Naive thymus-derived CD4-positive, alpha-beta T cell (primary cell): ENCODE measurements around the gene RFX1. TPM values are rescaled to one million over a fixed set of nuclear protein-coding genes. Genes with fewer than 3 reads are reported as not detected.

Experiments used
- ATAC-seq: fragments of 150-1000 bp; cut with Tn5 transposase; 2 replicates; pipeline ENCODE4 v1.10.0; 2021; ENCODE audit warnings: mild to moderate bottlenecking, moderate library complexity
- CTCF ChIA-PET: fragments of 350-600 bp; sonication (Branson Sonifier 250); formaldehyde crosslinking; loops from one replicate; lab custom pipeline; 2021; ENCODE audit warnings: antibody characterized with exemption; lab: Charles Lee
- POLR2A ChIA-PET: fragments of 350-600 bp; sonication (Branson Sonifier 250); formaldehyde crosslinking; loops from one replicate; lab custom pipeline; 2021; ENCODE audit warnings: antibody characterized with exemption, inconsistent platforms; lab: Charles Lee
- DNase-seq, 9 donors: peaks; one replicate each; pipeline versions ENCODE4 v3.0.0 to v3.0.0-alpha.2; 2020 to 2022; ENCODE audit warnings: mixed read lengths in 1 of 9
- H3K27ac ChIP-seq: one replicate; pipeline ENCODE4 v1.7.0; 2013; ENCODE audit warnings: mild to moderate bottlenecking, low read depth, low read length, moderate library complexity
- H3K27me3 ChIP-seq, 2 donors: one replicate each; pipeline ENCODE4 v1.7.0; 2013; ENCODE audit warnings: low read length in 2 of 2, mild to moderate bottlenecking in 2 of 2, moderate library complexity in 2 of 2; ENCODE audit not compliant: control insufficient read depth in 2 of 2, insufficient read depth in 2 of 2
- H3K36me3 ChIP-seq, 3 experiments: 1 replicate in 2 of 3; 2 replicates in 1 of 3; pipeline ENCODE4 v1.7.0; 2013; ENCODE audit warnings: low read length in 3 of 3, mild to moderate bottlenecking in 3 of 3, moderate library complexity in 1 of 3; ENCODE audit not compliant: insufficient read depth in 3 of 3, control insufficient read depth in 2 of 3
- H3K4me1 ChIP-seq, 2 donors: one replicate each; pipeline ENCODE4 v1.7.0; 2013; ENCODE audit warnings: low read length in 2 of 2, mild to moderate bottlenecking in 2 of 2, moderate library complexity in 1 of 2; ENCODE audit not compliant: control insufficient read depth in 2 of 2, insufficient read depth in 2 of 2
- H3K4me3 ChIP-seq: 2 replicates; pipeline ENCODE4 v1.7.0; 2013; ENCODE audit warnings: mild to moderate bottlenecking, low read length
- H3K9me3 ChIP-seq, 3 experiments: 1 replicate in 2 of 3; 2 replicates in 1 of 3; pipeline ENCODE4 v1.7.0; 2013; ENCODE audit warnings: low read length in 3 of 3; ENCODE audit not compliant: control insufficient read depth in 2 of 3
- H3K27ac Mint-ChIP-seq, 9 donors: one replicate each; pipeline ENCODE4 v1.8.0; 2020 to 2022; ENCODE audit warnings: mixed read lengths in 9 of 9, mild to moderate bottlenecking in 8 of 9, moderate library complexity in 5 of 9, inconsistent platforms in 2 of 9
- H3K27me3 Mint-ChIP-seq, 5 donors: one replicate each; pipeline ENCODE4 v1.8.0; 2021 to 2022; ENCODE audit warnings: mixed read lengths in 5 of 5, mild to moderate bottlenecking in 1 of 5
- H3K36me3 Mint-ChIP-seq, 5 donors: one replicate each; pipeline ENCODE4 v1.8.0; 2020 to 2022; ENCODE audit warnings: mixed read lengths in 5 of 5, mild to moderate bottlenecking in 3 of 5, inconsistent platforms in 1 of 5
- H3K4me1 Mint-ChIP-seq, 7 donors: one replicate each; pipeline ENCODE4 v1.8.0; 2020 to 2022; ENCODE audit warnings: mixed read lengths in 7 of 7, mild to moderate bottlenecking in 3 of 7, inconsistent platforms in 1 of 7
- H3K4me3 Mint-ChIP-seq, 10 donors: one replicate each; pipeline ENCODE4 v1.8.0; 2020 to 2022; ENCODE audit warnings: mild to moderate bottlenecking in 10 of 10, mixed read lengths in 10 of 10, moderate library complexity in 6 of 10, inconsistent platforms in 2 of 10
- H3K9me3 Mint-ChIP-seq, 11 donors: one replicate each; pipeline ENCODE4 v1.8.0; 2020 to 2022; ENCODE audit warnings: mixed read lengths in 11 of 11, mild to moderate bottlenecking in 4 of 11, inconsistent platforms in 1 of 11, moderate library complexity in 1 of 11
- intact Hi-C, 2 donors: fragments of 100-400 bp; cut with micrococcal nuclease; formaldehyde crosslinking; loops; one replicate each; pipeline ENCODE4 v1.15.1; 2023
- polyA plus RNA-seq, 2 donors: library from polyadenylated mRNA; unstranded; fragments of 300-500 nt; fragmentation: Illumina TruSeq; gene quantifications; one replicate each; pipeline ENCODE4 v1.2.3, GENCODE V29; 2021
- total RNA-seq, 6 experiments: library from RNA in 5 of 6; stranded (reverse) in 5 of 6; gene quantifications; 1 replicate in 5 of 6; 2 replicates in 1 of 6; pipeline ENCODE4 v1.2.3 and lab custom pipeline; 2021 to 2026

The RFX1 gene
- total and polyA plus RNA-seq, 7 experiments from 2014 or later: 1.0 to 23.5 (median 17.6) TPM

DNA sequence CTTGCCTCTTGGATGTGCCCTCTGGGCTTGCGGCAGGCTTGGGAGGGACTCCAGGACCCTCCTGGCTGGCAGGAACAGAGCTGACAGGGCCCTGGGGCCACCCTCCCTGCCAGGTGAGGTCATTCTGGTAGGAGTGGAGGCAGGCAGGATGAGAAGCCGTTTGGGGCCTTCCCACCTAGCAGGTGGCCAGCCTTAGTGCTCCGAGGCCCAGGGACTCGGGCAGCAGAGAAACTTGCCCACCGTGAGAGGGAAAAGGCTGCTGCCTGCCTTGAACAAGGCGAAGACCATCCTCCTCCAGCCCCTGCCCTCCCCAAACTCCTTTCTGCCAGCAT is 8.5 kb downstream of the RFX1 start:
- H3K27me3 Mint-ChIP-seq: no peaks in the 10 kb centered on the region

DNA sequence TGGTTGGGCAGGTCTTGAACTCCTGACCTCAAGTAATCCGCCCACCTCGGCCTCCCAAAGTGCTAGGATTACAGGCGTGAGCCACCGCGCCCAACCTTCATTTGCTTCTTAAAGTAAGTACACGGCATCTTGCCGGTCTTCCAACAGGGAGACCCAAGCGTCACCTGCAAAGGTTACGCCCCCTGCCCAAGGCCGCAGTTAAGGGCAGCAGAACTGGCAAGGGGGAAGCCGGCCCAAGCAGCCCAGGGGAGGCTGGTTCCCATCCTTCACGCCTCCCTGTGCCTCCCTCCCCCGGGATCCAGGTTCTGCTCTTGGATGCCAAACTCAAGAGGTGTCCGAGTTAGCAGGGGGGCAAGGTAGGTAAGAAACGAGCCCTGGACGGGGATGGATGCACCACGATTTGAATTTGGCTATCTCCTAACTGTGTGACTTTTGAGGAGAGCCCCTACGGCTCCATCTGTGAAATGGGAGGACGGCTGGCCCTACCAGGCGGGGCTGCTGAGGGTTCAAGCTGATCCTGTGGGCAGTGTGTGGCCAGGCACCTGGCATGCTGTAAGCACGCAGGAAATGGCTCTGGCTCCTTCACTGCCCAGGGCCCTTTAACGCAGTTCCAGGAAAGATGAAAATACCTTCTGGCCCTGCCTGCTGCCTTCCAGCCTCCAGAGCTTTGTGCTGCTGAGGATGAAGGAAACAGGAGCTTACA is 9.0 kb downstream of the RFX1 start:
- ChIA-PET CTCF (interaction anchor here (0.6 kb wide), 1 partner anchor 80 kb away, joined by 4 read pairs; no protein-coding TSS in a partner anchor), POLR2A (interaction anchor here (1.1 to 11.6 kb wide), 3 partner anchors 10 to 34 kb away, joined by 4 to 160 read pairs (median 7); partner anchors contain the start of gene RFX1)
- no peak overlapping the region for H3K4me3 Mint-ChIP-seq
- H3K27ac Mint-ChIP-seq: no peak overlapping the region
- Histone ChIP-seq H3K4me3 (no peak overlapping the region), H3K4me1 (peaks cover 19 to 25% of the 10 kb centered on the region in 2 donors), H3K9me3 (no peaks in the 10 kb centered on the region), H3K36me3 (peaks cover 0 to 16% (median 4%) of the 10 kb centered on the region in 3 experiments), H3K27ac (no peak overlapping the region), H3K27me3 (no peaks in the 10 kb centered on the region)
- no peak for ATAC-seq
- H3K9me3 Mint-ChIP-seq: peaks cover 0 to 4% (median 0%) of the 10 kb centered on the region in 11 donors
- peaks cover 10 to 45% (median 35%) of the 10 kb centered on the region in 7 donors for H3K4me1 Mint-ChIP-seq
- no peak for DNase-seq
- peaks cover 0 to 24% (median 9%) of the 10 kb centered on the region in 5 donors for H3K36me3 Mint-ChIP-seq
- intact Hi-C loops: no loop called here
- no peaks in the 10 kb centered on the region for H3K27me3 Mint-ChIP-seq

More for the DNA sequence above, 8.5 kb downstream of the RFX1 start:
- Mint-ChIP-seq H3K4me1 (peaks cover 15 to 46% (median 36%) of the 10 kb centered on the region in 7 donors), H3K9me3 (peaks cover 0 to 4% (median 0%) of the 10 kb centered on the region in 11 donors), H3K27ac (peak overlapping the region in 4 of 9 donors; percentile 64 to 98 (median 84)), H3K4me3 (no peak overlapping the region), H3K36me3 (peaks cover 0 to 22% (median 5%) of the 10 kb centered on the region in 5 donors)
- Histone ChIP-seq H3K9me3 (no peaks in the 10 kb centered on the region), H3K4me1 (peaks cover 24 to 31% of the 10 kb centered on the region in 2 donors), H3K27me3 (no peaks in the 10 kb centered on the region), H3K4me3 (no peak overlapping the region), H3K27ac (no peak overlapping the region), H3K36me3 (peaks cover 0 to 11% (median 4%) of the 10 kb centered on the region in 3 experiments)
- CTCF ChIA-PET: interaction anchor here (0.6 to 0.8 kb wide), 3 partner anchors 9 to 1034 kb away, joined by 3 to 4 read pairs (median 3); no protein-coding TSS in a partner anchor
- intact Hi-C loops: no loop called here
- no peak for DNase-seq
- ATAC-seq: no peak
- POLR2A ChIA-PET: interaction anchor here (2.1 to 11.6 kb wide), 3 partner anchors 9 to 34 kb away, joined by 7 to 160 read pairs (median 11); partner anchors contain the start of genes IL27RA and RFX1

DNA sequence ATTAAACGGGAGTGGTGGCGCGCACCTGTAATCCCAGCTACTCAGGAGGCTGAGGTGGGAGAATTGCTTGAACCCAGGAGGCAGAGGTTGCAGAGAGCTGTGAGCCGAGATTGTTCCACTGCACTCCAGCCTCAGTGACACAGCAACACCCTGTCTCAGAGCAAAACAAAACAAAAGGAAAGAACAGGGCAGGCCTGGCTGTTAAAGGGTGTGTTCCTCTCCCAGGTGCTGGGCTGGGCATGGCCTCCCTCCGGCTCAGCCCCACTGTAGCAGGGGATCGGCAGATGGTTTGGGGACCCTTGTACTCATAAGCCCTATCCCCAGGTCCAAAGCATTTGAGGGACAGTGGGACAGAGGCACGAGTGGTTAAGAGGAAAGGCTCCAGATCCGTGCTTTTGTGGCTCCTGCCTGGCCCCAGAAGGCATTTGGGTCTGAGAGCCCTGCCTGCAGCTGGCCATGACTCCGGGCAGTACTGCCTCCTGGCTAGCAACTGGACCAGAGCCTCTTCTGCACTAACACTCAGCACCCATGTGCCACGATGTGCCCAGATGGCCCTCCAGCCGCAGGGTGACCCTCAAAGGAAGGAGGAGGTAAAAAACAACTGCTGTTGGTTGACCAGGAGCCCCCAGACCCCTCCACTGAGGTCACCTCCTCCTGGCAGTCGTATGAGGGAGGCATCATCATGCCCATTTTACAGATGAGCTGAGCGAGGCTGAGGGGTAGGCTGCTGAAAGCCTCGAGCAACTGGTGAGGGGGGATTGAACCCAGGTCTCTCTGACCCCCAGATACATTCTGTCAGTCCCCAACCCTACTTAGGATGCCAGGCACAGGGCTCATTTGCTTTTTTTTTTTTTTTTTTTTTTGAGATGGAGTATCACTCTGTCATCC is 10.0 kb downstream of the RFX1 start:
- H3K27ac Mint-ChIP-seq: peak overlapping the region in 2 of 9 donors; percentile 52 to 55
- no peak overlapping the region for H3K4me3 Mint-ChIP-seq
- Histone ChIP-seq H3K36me3 (peaks cover 0 to 25% (median 4%) of the 10 kb centered on the region in 3 experiments), H3K27ac (no peak overlapping the region), H3K4me3 (no peak overlapping the region), H3K4me1 (peaks cover 9 to 16% of the 10 kb centered on the region in 2 donors), H3K9me3 (no peaks in the 10 kb centered on the region), H3K27me3 (no peaks in the 10 kb centered on the region)
- POLR2A ChIA-PET: interaction anchor here (0.7 to 11.6 kb wide), 3 partner anchors 11 to 36 kb away, joined by 3 to 160 read pairs (median 4); partner anchors contain the start of gene IL27RA
- DNase-seq (no peak), ATAC-seq (no peak)
- intact Hi-C loops: no loop called here
- peaks cover 10 to 40% (median 32%) of the 10 kb centered on the region in 7 donors for H3K4me1 Mint-ChIP-seq
- H3K9me3 Mint-ChIP-seq: peaks cover 0 to 4% (median 0%) of the 10 kb centered on the region in 11 donors
- no peaks in the 10 kb centered on the region for H3K27me3 Mint-ChIP-seq
- H3K36me3 Mint-ChIP-seq: peaks cover 0 to 23% (median 12%) of the 10 kb centered on the region in 5 donors
- CTCF ChIA-PET: interaction anchor here (1.1 kb wide), 1 partner anchor 26 kb away, joined by 3 read pairs; no protein-coding TSS in a partner anchor

DNA sequence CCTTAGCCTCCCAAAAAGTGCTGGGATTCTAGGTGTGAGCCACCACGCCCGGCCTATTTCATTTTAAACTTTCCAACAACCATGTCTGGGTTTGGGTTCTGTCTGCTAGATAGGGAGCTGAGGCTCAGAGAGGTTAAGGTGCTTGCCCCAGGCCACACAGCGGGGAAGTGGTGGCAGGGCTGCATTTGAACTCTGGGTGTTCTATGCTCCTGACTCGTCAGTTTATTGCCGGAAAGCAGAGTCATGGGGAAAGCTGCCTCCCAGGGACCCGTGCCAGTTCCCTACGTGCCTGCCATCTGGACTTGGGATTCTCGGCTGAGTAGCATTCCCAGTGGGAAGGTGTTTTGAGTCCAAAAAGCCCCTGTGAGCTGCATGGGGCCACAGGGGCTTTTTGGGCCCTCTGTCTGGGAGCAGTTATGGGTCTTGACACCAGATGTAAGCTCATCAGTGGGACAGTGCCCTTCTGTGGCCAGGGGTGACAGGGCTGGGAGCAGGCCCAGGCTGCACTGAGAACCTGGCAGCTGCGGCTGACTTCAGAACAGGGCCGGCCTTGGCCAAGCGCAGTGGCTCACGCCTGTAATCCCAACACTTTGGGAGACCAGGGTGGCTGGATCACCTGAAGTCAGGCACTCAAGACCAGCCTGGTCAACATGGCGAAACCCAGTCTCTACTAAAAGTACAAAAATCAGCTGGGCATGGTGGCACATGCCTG is 10.9 kb downstream of the RFX1 start:
- Mint-ChIP-seq H3K36me3 (peaks cover 0 to 24% (median 15%) of the 10 kb centered on the region in 5 donors), H3K27ac (peak overlapping the region in 3 of 9 donors; percentile 21 to 70 (median 25)), H3K9me3 (peaks cover 0 to 4% (median 0%) of the 10 kb centered on the region in 11 donors), H3K4me3 (no peak overlapping the region), H3K4me1 (peaks cover 8 to 37% (median 27%) of the 10 kb centered on the region in 7 donors), H3K27me3 (no peaks in the 10 kb centered on the region)
- POLR2A ChIA-PET: interaction anchor here (0.7 to 11.6 kb wide), 3 partner anchors 10 to 37 kb away, joined by 3 to 160 read pairs (median 5); partner anchors contain the start of gene IL27RA
- Histone ChIP-seq H3K9me3 (no peaks in the 10 kb centered on the region), H3K27me3 (no peaks in the 10 kb centered on the region), H3K4me1 (peaks cover 0 to 6% of the 10 kb centered on the region in 2 donors), H3K4me3 (no peak overlapping the region), H3K36me3 (peaks cover 0 to 29% (median 4%) of the 10 kb centered on the region in 3 experiments), H3K27ac (no peak overlapping the region)
- intact Hi-C loops: no loop called here
- CTCF ChIA-PET: interaction anchor here (1.1 kb wide), 1 partner anchor 25 kb away, joined by 3 read pairs; no protein-coding TSS in a partner anchor
- no peak for ATAC-seq
- no peak for DNase-seq

DNA sequence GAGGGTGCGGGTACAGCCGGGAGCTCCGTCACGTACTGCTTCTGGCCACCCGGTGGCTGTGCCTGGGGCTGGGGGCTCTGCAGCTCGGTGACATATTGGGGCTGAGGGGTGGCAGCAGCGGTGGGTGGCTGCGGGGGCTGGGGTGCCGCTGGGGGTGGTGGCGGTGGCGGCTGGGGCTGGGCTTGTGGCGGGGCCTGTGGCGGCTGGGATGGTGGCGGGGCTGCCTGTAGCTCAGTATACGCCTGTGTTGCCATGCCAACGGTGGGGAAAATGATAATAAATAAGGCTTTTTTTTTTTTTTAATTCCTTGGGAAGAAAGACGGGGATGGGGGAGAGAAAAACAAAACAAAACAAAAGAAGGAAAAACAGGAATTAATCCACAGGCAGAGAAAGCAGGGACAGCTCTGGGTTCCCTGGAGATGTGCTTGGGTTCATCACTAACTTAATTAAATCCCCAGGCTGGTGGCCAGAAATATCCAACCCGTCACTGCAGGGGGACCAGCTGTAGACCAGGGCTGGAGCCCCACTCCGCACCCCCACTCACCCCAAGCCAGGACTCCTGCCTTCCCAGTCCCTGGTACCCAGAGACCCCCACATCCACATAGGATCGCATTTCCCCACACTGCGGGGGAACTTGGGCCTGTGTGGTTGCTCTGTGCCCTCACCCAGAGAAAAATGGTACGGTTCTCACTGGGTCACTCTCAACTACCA is 12.4 kb downstream of the RFX1 start:
- DNase-seq: no peak
- Histone ChIP-seq H3K27ac (no peak overlapping the region), H3K36me3 (peaks cover 0 to 29% (median 4%) of the 10 kb centered on the region in 3 experiments), H3K27me3 (no peaks in the 10 kb centered on the region), H3K4me1 (peaks cover 4 to 6% of the 10 kb centered on the region in 2 donors), H3K4me3 (no peak overlapping the region), H3K9me3 (no peaks in the 10 kb centered on the region)
- Mint-ChIP-seq H3K27me3 (no peaks in the 10 kb centered on the region), H3K4me3 (no peak overlapping the region), H3K36me3 (peaks cover 0 to 35% (median 24%) of the 10 kb centered on the region in 5 donors), H3K4me1 (peaks cover 21 to 43% (median 33%) of the 10 kb centered on the region in 7 donors), H3K27ac (no peak overlapping the region), H3K9me3 (peaks cover 0 to 2% (median 0%) of the 10 kb centered on the region in 11 donors)
- intact Hi-C loops: no loop called here
- POLR2A ChIA-PET: interaction anchor here (0.6 to 11.6 kb wide), 7 partner anchors 8 to 42 kb away, joined by 3 to 160 read pairs (median 4); partner anchors contain the start of genes IL27RA and RFX1
- CTCF ChIA-PET: interaction anchor here (0.5 to 1.1 kb wide), 3 partner anchors 8 to 143 kb away, joined by 3 to 4 read pairs (median 3); no protein-coding TSS in a partner anchor
- peak; percentile 24 for ATAC-seq
